ENCODE data around the gene MUC5B.
"Not testable (repeated sequence)": the region's sequence is repeated elsewhere in the genome, so short reads cannot be mapped to it uniquely, and the experiment has no call there.

Gene MUC5B

GRCh38 chr11:1179641-1180040 is 43.2 kb upstream of the MUC5B start:
- Mint-ChIP-seq H3K27ac (no peak overlapping the region), H3K9me3 (peaks cover 22% of the 10 kb centered on the region), H3K4me3 (no peak overlapping the region), H3K36me3 (ENCODE audit: low read depth) (no peaks in the 10 kb centered on the region), H3K27me3 (ENCODE audit: low read depth, poor library complexity) (no peaks in the 10 kb centered on the region), H3K4me1 (no peaks in the 10 kb centered on the region)
- TF ChIP-seq CTCF (IDR thresholded peaks at IDR 0.05), result no peak
- DNase-seq, result no peak

GRCh38 chr11:1180171-1180570 is 42.7 kb upstream of the MUC5B start:
- no peaks in the 10 kb centered on the region for H3K4me1 Mint-ChIP-seq
- H3K9me3 Mint-ChIP-seq, result peaks cover 16% of the 10 kb centered on the region
- no peak for TF ChIP-seq CTCF (IDR thresholded peaks at IDR 0.05)
- H3K36me3 Mint-ChIP-seq (ENCODE audit: low read depth), result no peaks in the 10 kb centered on the region
- DNase-seq, result no peak
- H3K4me3 Mint-ChIP-seq, result no peak overlapping the region
- H3K27me3 Mint-ChIP-seq (ENCODE audit: low read depth, poor library complexity), result no peaks in the 10 kb centered on the region
- no peak overlapping the region for H3K27ac Mint-ChIP-seq

- no peaks in the 10 kb centered on the region for H3K4me1 Mint-ChIP-seq
- TF ChIP-seq CTCF (IDR thresholded peaks at IDR 0.05), result no peak
- H3K4me3 Mint-ChIP-seq, result no peak overlapping the region
- no peaks in the 10 kb centered on the region for H3K27me3 Mint-ChIP-seq (ENCODE audit: low read depth, poor library complexity)
- no peak for DNase-seq
- H3K9me3 Mint-ChIP-seq, result peaks cover 8% of the 10 kb centered on the region
- H3K27ac Mint-ChIP-seq, result no peak overlapping the region
- H3K36me3 Mint-ChIP-seq (ENCODE audit: low read depth), result no peaks in the 10 kb centered on the region
Measured at GRCh38 chr11:1180947-1181391, 41.9 kb upstream of the MUC5B start.

GRCh38 chr11:1181420-1181819 is 41.4 kb upstream of the MUC5B start:
- no peak for DNase-seq
- TF ChIP-seq CTCF (IDR thresholded peaks at IDR 0.05), result no peak
- no peaks in the 10 kb centered on the region for H3K4me1 Mint-ChIP-seq
- H3K36me3 Mint-ChIP-seq (ENCODE audit: low read depth), result no peaks in the 10 kb centered on the region
- no peaks in the 10 kb centered on the region for H3K27me3 Mint-ChIP-seq (ENCODE audit: low read depth, poor library complexity)
- H3K9me3 Mint-ChIP-seq, result peaks cover 7% of the 10 kb centered on the region
- H3K27ac Mint-ChIP-seq, result no peak overlapping the region
- no peak overlapping the region for H3K4me3 Mint-ChIP-seq

GRCh38 chr11:1181853-1182535 is 40.9 kb upstream of the MUC5B start:
- Mint-ChIP-seq H3K4me1 (no peaks in the 10 kb centered on the region), H3K27ac (no peak overlapping the region), H3K9me3 (peaks cover 7% of the 10 kb centered on the region), H3K27me3 (ENCODE audit: low read depth, poor library complexity) (no peaks in the 10 kb centered on the region), H3K4me3 (no peak overlapping the region), H3K36me3 (ENCODE audit: low read depth) (no peaks in the 10 kb centered on the region)
- no peak for DNase-seq
- TF ChIP-seq CTCF (IDR thresholded peaks at IDR 0.05), result no peak

- not testable (repeated sequence) for H3K36me3 Mint-ChIP-seq (ENCODE audit: low read depth); H3K4me3 Mint-ChIP-seq; H3K9me3 Mint-ChIP-seq
Measured at GRCh38 chr11:1184139-1184538, 38.7 kb upstream of the MUC5B start.

GRCh38 chr11:1188451-1189130 is 34.3 kb upstream of the MUC5B start:
- H3K27me3 Mint-ChIP-seq (ENCODE audit: low read depth, poor library complexity); H3K4me1 Mint-ChIP-seq; H3K27ac Mint-ChIP-seq; DNase-seq; H3K9me3 Mint-ChIP-seq; H3K4me3 Mint-ChIP-seq; H3K36me3 Mint-ChIP-seq (ENCODE audit: low read depth): not testable (repeated sequence)

More at GRCh38 chr11:1184139-1184538, 38.7 kb upstream of the MUC5B start:
- H3K27ac Mint-ChIP-seq; H3K27me3 Mint-ChIP-seq (ENCODE audit: low read depth, poor library complexity); DNase-seq; H3K4me1 Mint-ChIP-seq: not testable (repeated sequence)

- H3K9me3 Mint-ChIP-seq, H3K4me1 Mint-ChIP-seq: not testable (repeated sequence)
Measured at GRCh38 chr11:1189816-1190215, 33.0 kb upstream of the MUC5B start.

GRCh38 chr11:1191786-1192470 is 30.9 kb upstream of the MUC5B start:
- not testable (repeated sequence) for H3K4me3 Mint-ChIP-seq; H3K36me3 Mint-ChIP-seq (ENCODE audit: low read depth); H3K27me3 Mint-ChIP-seq (ENCODE audit: low read depth, poor library complexity); H3K4me1 Mint-ChIP-seq; DNase-seq; H3K27ac Mint-ChIP-seq; H3K9me3 Mint-ChIP-seq

More at GRCh38 chr11:1189816-1190215, 33.0 kb upstream of the MUC5B start:
- H3K4me3 Mint-ChIP-seq; H3K27me3 Mint-ChIP-seq (ENCODE audit: low read depth, poor library complexity); DNase-seq; H3K27ac Mint-ChIP-seq; H3K36me3 Mint-ChIP-seq (ENCODE audit: low read depth): not testable (repeated sequence)
